Rectal smooth muscle tissue (tissue), 1 donor: ENCODE results near the gene EFR3B.

ENCODE experiments used
- H3K27ac ChIP-seq: one replicate; pipeline ENCODE4 v1.7.0; 2013; ENCODE audit warnings: low read depth, low read length, inconsistent platforms
- H3K27me3 ChIP-seq: one replicate; pipeline ENCODE4 v1.7.0; 2013; ENCODE audit warnings: low read length; ENCODE audit not compliant: control insufficient read depth, insufficient read depth
- H3K36me3 ChIP-seq: one replicate; pipeline ENCODE4 v1.7.0; 2013; ENCODE audit warnings: low read length; ENCODE audit not compliant: control insufficient read depth, insufficient read depth
- H3K4me1 ChIP-seq: one replicate; pipeline ENCODE4 v1.7.0; 2013; ENCODE audit warnings: low read length; ENCODE audit not compliant: control insufficient read depth, insufficient read depth
- H3K4me3 ChIP-seq: one replicate; pipeline ENCODE4 v1.7.0; 2013; ENCODE audit warnings: low read length
- H3K9ac ChIP-seq: one replicate; pipeline ENCODE4 v1.7.0; 2013; ENCODE audit warnings: low read length

EFR3B gene

GRCh38 chr2:25063876-25064660, 22.2 kb downstream of the EFR3B start:
- Histone ChIP-seq H3K36me3 (no peaks in the 10 kb centered on the region), H3K27ac (no peak overlapping the region), H3K27me3 (no peaks in the 10 kb centered on the region), H3K9ac (no peak overlapping the region), H3K4me1 (no peaks in the 10 kb centered on the region), H3K4me3 (no peak overlapping the region)

- no peaks in the 10 kb centered on the region for H3K27me3 ChIP-seq
- H3K36me3 ChIP-seq, result no peaks in the 10 kb centered on the region
- H3K9ac ChIP-seq, result no peak overlapping the region
- H3K4me3 ChIP-seq, result no peak overlapping the region
- H3K27ac ChIP-seq, result no peak overlapping the region
- no peaks in the 10 kb centered on the region for H3K4me1 ChIP-seq
Observed at GRCh38 chr2:25065768-25066167, 23.9 kb downstream of the EFR3B start.

GRCh38 chr2:25066455-25066854, 24.6 kb downstream of the EFR3B start:
- Histone ChIP-seq H3K9ac (no peak overlapping the region), H3K4me3 (no peak overlapping the region), H3K4me1 (no peaks in the 10 kb centered on the region), H3K27ac (no peak overlapping the region), H3K27me3 (no peaks in the 10 kb centered on the region), H3K36me3 (no peaks in the 10 kb centered on the region)

- H3K27me3 ChIP-seq, result no peaks in the 10 kb centered on the region
- H3K27ac ChIP-seq, result no peak overlapping the region
- H3K4me3 ChIP-seq, result no peak overlapping the region
- no peak overlapping the region for H3K9ac ChIP-seq
- no peaks in the 10 kb centered on the region for H3K36me3 ChIP-seq
- H3K4me1 ChIP-seq, result no peaks in the 10 kb centered on the region
Observed at GRCh38 chr2:25068217-25068616, 26.3 kb downstream of the EFR3B start.

GRCh38 chr2:25071966-25072365, 30.1 kb downstream of the EFR3B start:
- Histone ChIP-seq H3K27ac (no peak overlapping the region), H3K36me3 (no peaks in the 10 kb centered on the region), H3K27me3 (no peaks in the 10 kb centered on the region), H3K4me3 (no peak overlapping the region), H3K4me1 (no peaks in the 10 kb centered on the region), H3K9ac (no peak overlapping the region)

- no peak overlapping the region for H3K4me3 ChIP-seq
- H3K27ac ChIP-seq, result no peak overlapping the region
- H3K36me3 ChIP-seq, result no peaks in the 10 kb centered on the region
- no peak overlapping the region for H3K9ac ChIP-seq
- H3K4me1 ChIP-seq, result no peaks in the 10 kb centered on the region
- H3K27me3 ChIP-seq, result no peaks in the 10 kb centered on the region
Observed at GRCh38 chr2:25072606-25073005, 30.7 kb downstream of the EFR3B start.

GRCh38 chr2:25073025-25073424, 31.1 kb downstream of the EFR3B start:
- Histone ChIP-seq H3K9ac (no peak overlapping the region), H3K4me3 (no peak overlapping the region), H3K27me3 (no peaks in the 10 kb centered on the region), H3K36me3 (no peaks in the 10 kb centered on the region), H3K4me1 (peaks cover 2% of the 10 kb centered on the region), H3K27ac (no peak overlapping the region)

GRCh38 chr2:25073914-25074313, 32.0 kb downstream of the EFR3B start:
- Histone ChIP-seq H3K4me1 (peaks cover 11% of the 10 kb centered on the region), H3K9ac (no peak overlapping the region), H3K36me3 (no peaks in the 10 kb centered on the region), H3K4me3 (no peak overlapping the region), H3K27me3 (no peaks in the 10 kb centered on the region), H3K27ac (no peak overlapping the region)

- peaks cover 12% of the 10 kb centered on the region for H3K4me1 ChIP-seq
- no peaks in the 10 kb centered on the region for H3K36me3 ChIP-seq
- H3K4me3 ChIP-seq, result no peak overlapping the region
- no peaks in the 10 kb centered on the region for H3K27me3 ChIP-seq
- H3K9ac ChIP-seq, result no peak overlapping the region
- H3K27ac ChIP-seq, result no peak overlapping the region
Observed at GRCh38 chr2:25074826-25075225, 33.0 kb downstream of the EFR3B start.

GRCh38 chr2:25076749-25077148, 34.9 kb downstream of the EFR3B start:
- H3K36me3 ChIP-seq, result no peaks in the 10 kb centered on the region
- no peaks in the 10 kb centered on the region for H3K27me3 ChIP-seq
- no peak overlapping the region for H3K27ac ChIP-seq
- no peak overlapping the region for H3K9ac ChIP-seq
- peaks cover 12% of the 10 kb centered on the region for H3K4me1 ChIP-seq
- H3K4me3 ChIP-seq, result no peak overlapping the region

GRCh38 chr2:25077789-25078169, 35.9 kb downstream of the EFR3B start:
- Histone ChIP-seq H3K4me3 (no peak overlapping the region), H3K36me3 (no peaks in the 10 kb centered on the region), H3K27ac (peak overlapping the region; percentile 36), H3K9ac (no peak overlapping the region), H3K4me1 (peaks cover 12% of the 10 kb centered on the region), H3K27me3 (no peaks in the 10 kb centered on the region)

- Histone ChIP-seq H3K4me1 (peaks cover 12% of the 10 kb centered on the region), H3K27ac (peak overlapping the region; percentile 36), H3K36me3 (no peaks in the 10 kb centered on the region), H3K9ac (no peak overlapping the region), H3K27me3 (no peaks in the 10 kb centered on the region), H3K4me3 (peak overlapping the region; percentile 45)
Observed at GRCh38 chr2:25078170-25079049, 36.5 kb downstream of the EFR3B start.
